ENCODE data around the gene ZNF222.

The ZNF222 gene

DNA sequence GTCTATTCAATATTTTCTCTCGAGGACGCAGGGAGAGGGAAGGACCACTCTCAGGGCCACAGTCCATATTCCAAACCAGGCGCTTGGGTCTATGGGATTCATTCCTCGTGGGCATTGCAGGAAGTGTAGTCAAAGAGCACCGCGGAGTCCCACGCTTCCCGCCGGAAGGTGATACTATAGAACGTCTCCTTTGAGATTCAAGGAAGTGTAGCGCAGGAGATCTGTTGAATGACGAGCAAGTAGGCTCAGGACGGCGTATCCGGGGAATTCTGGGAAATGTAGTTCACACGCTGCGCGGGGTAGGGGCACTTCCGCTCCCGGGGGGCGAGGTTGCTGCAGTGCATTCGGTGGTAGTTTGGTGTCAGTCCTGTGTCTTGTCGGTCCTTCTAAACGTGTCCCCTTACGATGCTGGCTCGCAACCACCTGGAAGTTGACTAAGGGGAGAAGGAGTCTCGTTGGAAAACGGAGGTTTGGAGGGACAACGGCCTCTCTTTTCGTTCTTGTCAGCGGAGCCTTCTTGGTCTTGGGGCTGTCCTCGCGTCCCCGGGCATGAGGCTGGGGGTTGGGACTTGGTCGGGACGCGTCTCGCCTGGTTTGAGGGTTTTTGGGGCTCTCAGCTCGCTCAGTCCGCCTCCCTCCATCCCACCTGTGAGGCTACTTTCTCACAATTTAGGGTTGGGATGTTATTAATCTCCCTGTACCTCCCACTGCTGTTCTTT lies 46.8 kb downstream of the ZNF222 start, which contains the start of gene ZNF284:
ZNF284 (plus strand) TSS at position 336 of the 719 bp plus-strand sequence. CDS start 4,231 bp downstream, outside the sequence.
- no peaks in the 10 kb centered on the region for H3K27me3 ChIP-seq (ENCODE audit: insufficient read depth, poor library complexity, severe bottlenecking)
- peak; percentile 86 to 93 for DNase-seq (ENCODE audit: low read depth in 1 of 2, low spot score in 1 of 2)
- peak within 1 kb of the TSS; percentile 42 for H3K27ac ChIP-seq (replicated peaks)
- TF ChIP-seq POLR2AphosphoS5 (IDR thresholded peaks at IDR 0.05; ENCODE audit: low read depth): peak; percentile 74; the same call in 1 of the 2 replicates
- peak; percentile 84 for TF ChIP-seq GABPA (IDR thresholded peaks at IDR 0.05; ENCODE audit: low read depth)
- TF ChIP-seq, protein P1, sequence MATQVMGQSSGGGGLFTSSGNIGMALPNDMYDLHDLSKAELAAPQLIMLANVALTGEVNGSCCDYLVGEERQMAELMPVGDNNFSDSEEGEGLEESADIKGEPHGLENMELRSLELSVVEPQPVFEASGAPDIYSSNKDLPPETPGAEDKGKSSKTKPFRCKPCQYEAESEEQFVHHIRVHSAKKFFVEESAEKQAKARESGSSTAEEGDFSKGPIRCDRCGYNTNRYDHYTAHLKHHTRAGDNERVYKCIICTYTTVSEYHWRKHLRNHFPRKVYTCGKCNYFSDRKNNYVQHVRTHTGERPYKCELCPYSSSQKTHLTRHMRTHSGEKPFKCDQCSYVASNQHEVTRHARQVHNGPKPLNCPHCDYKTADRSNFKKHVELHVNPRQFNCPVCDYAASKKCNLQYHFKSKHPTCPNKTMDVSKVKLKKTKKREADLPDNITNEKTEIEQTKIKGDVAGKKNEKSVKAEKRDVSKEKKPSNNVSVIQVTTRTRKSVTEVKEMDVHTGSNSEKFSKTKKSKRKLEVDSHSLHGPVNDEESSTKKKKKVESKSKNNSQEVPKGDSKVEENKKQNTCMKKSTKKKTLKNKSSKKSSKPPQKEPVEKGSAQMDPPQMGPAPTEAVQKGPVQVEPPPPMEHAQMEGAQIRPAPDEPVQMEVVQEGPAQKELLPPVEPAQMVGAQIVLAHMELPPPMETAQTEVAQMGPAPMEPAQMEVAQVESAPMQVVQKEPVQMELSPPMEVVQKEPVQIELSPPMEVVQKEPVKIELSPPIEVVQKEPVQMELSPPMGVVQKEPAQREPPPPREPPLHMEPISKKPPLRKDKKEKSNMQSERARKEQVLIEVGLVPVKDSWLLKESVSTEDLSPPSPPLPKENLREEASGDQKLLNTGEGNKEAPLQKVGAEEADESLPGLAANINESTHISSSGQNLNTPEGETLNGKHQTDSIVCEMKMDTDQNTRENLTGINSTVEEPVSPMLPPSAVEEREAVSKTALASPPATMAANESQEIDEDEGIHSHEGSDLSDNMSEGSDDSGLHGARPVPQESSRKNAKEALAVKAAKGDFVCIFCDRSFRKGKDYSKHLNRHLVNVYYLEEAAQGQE (IDR thresholded peaks at IDR 0.05; ENCODE audit: insufficient replicate concordance, low read depth): peak; percentile 35
- TF ChIP-seq SPI1 (IDR thresholded peaks at IDR 0.05; ENCODE audit: borderline replicate concordance, low read depth): peak; percentile 89
- TF ChIP-seq, protein P2, sequence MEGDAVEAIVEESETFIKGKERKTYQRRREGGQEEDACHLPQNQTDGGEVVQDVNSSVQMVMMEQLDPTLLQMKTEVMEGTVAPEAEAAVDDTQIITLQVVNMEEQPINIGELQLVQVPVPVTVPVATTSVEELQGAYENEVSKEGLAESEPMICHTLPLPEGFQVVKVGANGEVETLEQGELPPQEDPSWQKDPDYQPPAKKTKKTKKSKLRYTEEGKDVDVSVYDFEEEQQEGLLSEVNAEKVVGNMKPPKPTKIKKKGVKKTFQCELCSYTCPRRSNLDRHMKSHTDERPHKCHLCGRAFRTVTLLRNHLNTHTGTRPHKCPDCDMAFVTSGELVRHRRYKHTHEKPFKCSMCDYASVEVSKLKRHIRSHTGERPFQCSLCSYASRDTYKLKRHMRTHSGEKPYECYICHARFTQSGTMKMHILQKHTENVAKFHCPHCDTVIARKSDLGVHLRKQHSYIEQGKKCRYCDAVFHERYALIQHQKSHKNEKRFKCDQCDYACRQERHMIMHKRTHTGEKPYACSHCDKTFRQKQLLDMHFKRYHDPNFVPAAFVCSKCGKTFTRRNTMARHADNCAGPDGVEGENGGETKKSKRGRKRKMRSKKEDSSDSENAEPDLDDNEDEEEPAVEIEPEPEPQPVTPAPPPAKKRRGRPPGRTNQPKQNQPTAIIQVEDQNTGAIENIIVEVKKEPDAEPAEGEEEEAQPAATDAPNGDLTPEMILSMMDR (IDR thresholded peaks at IDR 0.05; ENCODE audit: insufficient read depth, low read length): no peak
- H3K4me3 ChIP-seq (replicated peaks; ENCODE audit: insufficient read depth, low read length): peak within 1 kb of the TSS; percentile 63

DNA sequence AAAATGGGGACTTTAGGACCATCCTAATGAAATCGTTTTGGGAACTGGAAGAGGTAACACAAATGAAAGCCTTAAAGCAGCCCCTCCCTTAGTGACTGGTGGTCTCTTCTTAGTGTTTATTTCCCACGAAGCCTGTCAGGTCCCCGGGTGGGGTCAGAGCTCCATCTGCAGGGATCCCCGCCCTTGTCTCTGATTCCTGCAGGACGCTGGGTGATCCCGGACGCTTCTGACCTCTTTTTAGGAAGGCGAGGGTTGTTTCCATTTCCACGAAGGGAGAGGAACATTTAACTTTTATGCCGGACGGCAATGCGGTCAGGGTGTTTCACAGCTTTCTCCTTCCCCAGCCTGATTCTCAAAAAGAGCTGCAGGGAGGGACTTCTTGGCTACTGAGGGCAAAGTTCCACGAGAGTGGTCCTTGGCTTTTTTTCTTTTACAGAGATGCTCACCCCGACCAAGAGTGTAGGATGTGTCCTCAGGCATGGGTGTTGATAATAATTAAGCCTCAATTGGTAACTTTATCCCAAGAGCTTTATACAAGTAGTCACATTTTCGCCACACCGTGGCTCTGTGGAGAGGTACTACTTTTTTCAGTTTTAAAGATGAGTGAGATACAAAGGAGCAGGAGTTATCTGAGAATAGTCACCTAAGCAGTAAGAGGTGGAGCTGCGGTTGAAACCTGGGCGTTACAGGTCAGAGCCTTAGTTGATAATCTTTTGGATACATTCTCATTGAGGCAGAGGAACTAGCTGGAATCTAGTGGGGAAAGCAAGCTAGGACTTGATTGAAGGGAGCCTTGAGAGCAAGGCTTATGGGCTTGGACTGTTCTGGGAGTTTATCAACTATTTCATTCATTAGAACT lies 47.6 kb downstream of the ZNF222 start:
- Histone ChIP-seq H3K4me3 (replicated peaks; ENCODE audit: insufficient read depth, low read length) (peak overlapping the region; percentile 63), H3K27ac (replicated peaks) (peak overlapping the region; percentile 42), H3K27me3 (ENCODE audit: insufficient read depth, poor library complexity, severe bottlenecking) (no peaks in the 10 kb centered on the region)
- DNase-seq (ENCODE audit: low read depth in 1 of 2, low spot score in 1 of 2): peak in 1 of 2 experiments; percentile 8
- TF ChIP-seq POLR2AphosphoS5 (IDR thresholded peaks at IDR 0.05; ENCODE audit: low read depth) (no peak), GABPA (IDR thresholded peaks at IDR 0.05; ENCODE audit: low read depth) (no peak), SPI1 (IDR thresholded peaks at IDR 0.05; ENCODE audit: borderline replicate concordance, low read depth) (no peak)
- TF ChIP-seq, protein P2 (IDR thresholded peaks at IDR 0.05; ENCODE audit: insufficient read depth, low read length): no peak
- TF ChIP-seq, protein P1 (IDR thresholded peaks at IDR 0.05; ENCODE audit: insufficient replicate concordance, low read depth): no peak

DNA sequence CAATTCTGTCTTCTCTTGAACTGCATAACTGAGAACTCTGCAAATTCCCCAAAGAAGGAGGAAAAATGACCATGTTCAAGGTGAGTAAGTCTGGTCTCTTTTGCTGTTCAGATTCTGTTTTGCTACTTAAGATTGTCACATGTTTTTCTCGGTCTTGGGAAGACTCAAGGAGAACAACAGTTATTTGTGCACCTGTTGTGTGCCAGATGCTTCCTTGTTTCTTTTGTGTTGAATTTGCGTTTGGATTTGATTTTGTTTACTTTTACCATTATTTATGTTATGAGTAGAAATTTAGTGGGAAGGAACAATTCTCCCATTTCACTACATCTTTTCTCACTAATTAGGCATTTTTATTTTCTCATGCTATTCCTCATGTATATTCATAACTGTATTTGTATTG lies 51.1 kb downstream of the ZNF222 start:
- Histone ChIP-seq H3K27ac (replicated peaks) (no peak overlapping the region), H3K27me3 (ENCODE audit: insufficient read depth, poor library complexity, severe bottlenecking) (no peaks in the 10 kb centered on the region), H3K4me3 (replicated peaks; ENCODE audit: insufficient read depth, low read length) (no peak overlapping the region)
- no peak for DNase-seq (ENCODE audit: low read depth in 1 of 2, low spot score in 1 of 2)
- TF ChIP-seq, protein P2 (IDR thresholded peaks at IDR 0.05; ENCODE audit: insufficient read depth, low read length): no peak
- no peak for TF ChIP-seq GABPA (IDR thresholded peaks at IDR 0.05; ENCODE audit: low read depth)
- no peak for TF ChIP-seq SPI1 (IDR thresholded peaks at IDR 0.05; ENCODE audit: borderline replicate concordance, low read depth)
- TF ChIP-seq, protein P1 (IDR thresholded peaks at IDR 0.05; ENCODE audit: insufficient replicate concordance, low read depth): no peak
- no peak for TF ChIP-seq POLR2AphosphoS5 (IDR thresholded peaks at IDR 0.05; ENCODE audit: low read depth)
